HepG2 (cell line): ENCODE results near the gene NDOR1. TPM values are rescaled to one million over a fixed set of nuclear protein-coding genes. Genes with fewer than 3 reads are reported as not detected.

Experiments
- CAMTA2 ChIP-seq: sonication (generic); formaldehyde crosslinking; IDR thresholded peaks from 2 replicates; pipeline ENCODE4 v1.4.0; 2020; ENCODE audit warnings: mild to moderate bottlenecking, missing genetic modification reagents, borderline replicate concordance
- ELF1 ChIP-seq: sonication (generic); formaldehyde crosslinking; IDR thresholded peaks from 2 replicates; pipeline ENCODE4 v1.4.0; 2020; ENCODE audit warnings: missing genetic modification reagents
- HDAC6 ChIP-seq: fragments of 200-600 bp; sonication (generic); IDR thresholded peaks from 2 replicates; pipeline ENCODE4 v1.7.0; 2017; ENCODE audit warnings: mild to moderate bottlenecking, antibody characterized with exemption, low read length, low read depth
- IRX3 ChIP-seq: sonication (generic); formaldehyde crosslinking; IDR thresholded peaks from 2 replicates; pipeline ENCODE4 v1.8.1; 2023; ENCODE audit warnings: mild to moderate bottlenecking, low read depth, missing genetic modification reagents, borderline replicate concordance
- KAT8 ChIP-seq: IDR thresholded peaks from 2 replicates; pipeline ENCODE4 v1.6.1; 2016; ENCODE audit warnings: missing genetic modification reagents, missing compliant biosample characterization
- KLF6 ChIP-seq: IDR thresholded peaks from 2 replicates; pipeline ENCODE4 v1.8.0; 2016; ENCODE audit warnings: missing biosample characterization, missing genetic modification reagents
- NFKBIZ ChIP-seq: IDR thresholded peaks from 2 replicates; pipeline ENCODE4 v1.6.1; 2018; ENCODE audit warnings: missing genetic modification reagents, missing compliant biosample characterization
- NR1H2 ChIP-seq: sonication (generic); formaldehyde crosslinking; IDR thresholded peaks from 2 replicates; pipeline ENCODE4 v1.8.1; 2022; ENCODE audit warnings: low read depth, missing genetic modification reagents, borderline replicate concordance
- NRL ChIP-seq: sonication (generic); formaldehyde crosslinking; IDR thresholded peaks from 2 replicates; pipeline ENCODE4 v1.5.0; 2020; ENCODE audit warnings: missing genetic modification reagents, mild to moderate bottlenecking, moderate library complexity, borderline replicate concordance
- POLR2A ChIP-seq, 2 experiments: IDR thresholded peaks; 2 replicates each; pipeline ENCODE4 v1.6.1; 2011; ENCODE audit warnings: low read depth in 2 of 2, low read length in 2 of 2, mild to moderate bottlenecking in 1 of 2, moderate library complexity in 1 of 2; ENCODE audit not compliant: insufficient read depth in 1 of 2
- SALL1 ChIP-seq: sonication (generic); formaldehyde crosslinking; IDR thresholded peaks from 2 replicates; pipeline ENCODE4 v1.8.0; 2022; ENCODE audit warnings: mild to moderate bottlenecking, missing genetic modification reagents
- SIN3A ChIP-seq: IDR thresholded peaks from 2 replicates; pipeline ENCODE4 v1.6.1; 2011; ENCODE audit warnings: low read depth, mild to moderate bottlenecking, control low read depth, low read length, borderline replicate concordance
- SRSF1 ChIP-seq: fragments of 200-400 bp; formaldehyde crosslinking; optimal IDR thresholded peaks from 2 replicates; pipeline ENCODE3; 2017; ENCODE audit warnings: mild to moderate bottlenecking, low read depth, low read length, moderate library complexity
- U2AF2 ChIP-seq: fragments of 200-400 bp; formaldehyde crosslinking; IDR thresholded peaks from 2 replicates; pipeline ENCODE4 v1.6.1; 2017; ENCODE audit warnings: low read depth, mild to moderate bottlenecking, low read length
- ZNF205 ChIP-seq: IDR thresholded peaks from 2 replicates; pipeline ENCODE4 v1.6.1; 2018; ENCODE audit warnings: missing biosample characterization, missing genetic modification reagents
- ZNF234 ChIP-seq: sonication (generic); formaldehyde crosslinking; conservative IDR thresholded peaks from 2 replicates; pipeline ENCODE4 v1.5.1; 2020; ENCODE audit warnings: mild to moderate bottlenecking, missing genetic modification reagents
- ZNF292 ChIP-seq: sonication (generic); formaldehyde crosslinking; IDR thresholded peaks from 2 replicates; pipeline ENCODE4 v1.8.1; 2022; ENCODE audit warnings: mild to moderate bottlenecking, low read depth, missing genetic modification reagents, borderline replicate concordance
- ZNF7 ChIP-seq: IDR thresholded peaks from 2 replicates; pipeline ENCODE4 v1.6.1; 2016; ENCODE audit warnings: missing biosample characterization, missing genetic modification reagents
- ZNF766 ChIP-seq: sonication (generic); formaldehyde crosslinking; IDR thresholded peaks from 2 replicates; pipeline ENCODE4 v1.5.0; 2020; ENCODE audit warnings: missing genetic modification reagents, borderline replicate concordance
- ZNF879 ChIP-seq: sonication (generic); formaldehyde crosslinking; IDR thresholded peaks from 2 replicates; pipeline ENCODE4 v1.8.1; 2023; ENCODE audit warnings: missing genetic modification reagents
- ZNF883 ChIP-seq: sonication (generic); formaldehyde crosslinking; IDR thresholded peaks from 2 replicates; pipeline ENCODE4 v1.5.1; 2020; ENCODE audit warnings: mild to moderate bottlenecking, missing genetic modification reagents; ENCODE audit errors: not compliant biosample characterization
- ZSCAN20 ChIP-seq: sonication (generic); formaldehyde crosslinking; IDR thresholded peaks from 2 replicates; pipeline ENCODE4 v1.4.0; 2020; ENCODE audit warnings: missing genetic modification reagents, mild to moderate bottlenecking, borderline replicate concordance
- polyA plus RNA-seq, 8 experiments: library from polyadenylated mRNA; depleted of rRNA in 3 of 8; stranded (reverse) in 7 of 8; unstranded in 1 of 8; fragments of >200 nt; fragmentation: Illumina TruSeq in 4 of 8; extraction: Trizol in 4 of 8; gene quantifications; 2 replicates each; pipeline versions ENCODE4 v1.2.1 to v1.2.3, GENCODE V29; 2011 to 2016; ENCODE audit warnings: low read depth in 4 of 8, missing spikeins in 1 of 8, mixed read lengths in 1 of 8; ENCODE audit not compliant: insufficient read depth in 1 of 8
- total RNA-seq, 5 experiments: library from RNA; depleted of rRNA; stranded (reverse); fragments of >200 nt; fragmentation: Illumina TruSeq; extraction: Trizol; gene quantifications; 2 replicates each; pipeline ENCODE4 v1.2.3, GENCODE V29; 2016; ENCODE audit warnings: low read depth in 1 of 5
- TF ChIP-seq, protein P1 (sequence below): sonication (generic); formaldehyde crosslinking; IDR thresholded peaks from 2 replicates; pipeline ENCODE4 v1.8.1; 2023; ENCODE audit warnings: missing genetic modification reagents, inconsistent platforms, borderline replicate concordance
- TF ChIP-seq, protein P2 (sequence below): sonication (generic); formaldehyde crosslinking; IDR thresholded peaks from 2 replicates; pipeline ENCODE4 v1.5.0; 2020; ENCODE audit warnings: missing genetic modification reagents, mild to moderate bottlenecking, borderline replicate concordance
- TF ChIP-seq, protein P3 (sequence below): sonication (generic); formaldehyde crosslinking; IDR thresholded peaks from 2 replicates; pipeline ENCODE4 v1.4.0; 2020; ENCODE audit warnings: missing genetic modification reagents
- TF ChIP-seq, protein P4 (sequence below): sonication (generic); IDR thresholded peaks from 2 replicates; pipeline ENCODE4 v1.6.1; 2016; ENCODE audit warnings: low read depth, borderline replicate concordance

Gene NDOR1
- total and polyA plus RNA-seq, 2 of the 13 experiments (the other 11 are each of a cell fraction or from before 2014, with no cell fraction given): 3.6 to 8.7 TPM

DNA sequence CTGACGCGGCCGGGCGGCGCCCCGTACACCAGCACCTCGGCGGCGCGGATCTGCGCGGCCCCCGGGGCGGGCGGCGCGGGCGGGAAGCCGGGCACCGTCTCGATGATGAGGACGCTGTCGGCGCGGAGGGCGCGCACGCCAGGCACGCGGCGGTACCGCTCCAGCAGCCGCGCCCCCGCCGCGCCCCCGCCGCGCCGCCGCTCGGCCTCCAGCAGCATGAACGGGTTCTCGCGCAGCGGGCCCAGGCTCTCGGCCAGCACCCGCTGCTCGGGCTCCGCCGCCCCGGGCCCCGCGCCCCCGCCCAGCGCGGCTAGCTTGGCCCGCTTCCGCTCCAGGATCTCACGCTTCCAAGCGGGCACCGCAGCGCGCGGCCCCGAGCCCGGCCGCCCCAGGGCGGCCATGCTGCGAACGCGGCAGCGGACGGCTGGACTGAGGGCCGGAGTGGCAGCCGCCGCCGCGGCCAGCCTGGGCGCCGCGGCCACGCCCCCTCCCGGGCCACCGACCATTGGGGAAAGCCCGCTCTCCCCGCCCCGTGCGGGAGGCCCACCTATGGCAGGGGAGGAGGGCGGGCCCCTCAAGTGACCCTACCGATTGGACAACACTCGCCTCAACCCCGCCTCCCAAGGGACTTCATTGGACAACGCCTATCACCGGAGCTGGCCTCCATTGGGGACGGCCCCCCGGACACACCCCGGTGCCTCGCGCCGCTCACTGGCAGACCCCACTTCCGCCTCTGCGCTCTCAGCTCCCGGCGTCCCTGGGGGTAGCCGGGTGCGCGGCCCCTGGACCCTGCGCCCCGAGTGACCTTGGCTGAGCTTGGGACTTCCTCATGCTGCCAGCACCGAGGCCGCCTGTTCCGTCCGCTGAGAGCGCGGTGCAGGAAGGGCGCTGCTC is 4.9 kb upstream of the NDOR1 start, which contains the start of gene TPRN (continued):
- 0 out of 2 replicates have a peak, but pooled peaks have one; percentile 0 for TF ChIP-seq ZSCAN20 (CRISPR knock-in tag)
- peak; percentile 92; the same call in 1 of the 2 replicates for TF ChIP-seq ZNF879 (CRISPR knock-in tag)
- TF ChIP-seq, protein P1, sequence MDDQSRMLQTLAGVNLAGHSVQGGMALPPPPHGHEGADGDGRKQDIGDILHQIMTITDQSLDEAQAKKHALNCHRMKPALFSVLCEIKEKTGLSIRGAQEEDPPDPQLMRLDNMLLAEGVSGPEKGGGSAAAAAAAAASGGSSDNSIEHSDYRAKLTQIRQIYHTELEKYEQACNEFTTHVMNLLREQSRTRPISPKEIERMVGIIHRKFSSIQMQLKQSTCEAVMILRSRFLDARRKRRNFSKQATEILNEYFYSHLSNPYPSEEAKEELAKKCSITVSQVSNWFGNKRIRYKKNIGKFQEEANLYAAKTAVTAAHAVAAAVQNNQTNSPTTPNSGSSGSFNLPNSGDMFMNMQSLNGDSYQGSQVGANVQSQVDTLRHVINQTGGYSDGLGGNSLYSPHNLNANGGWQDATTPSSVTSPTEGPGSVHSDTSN (CRISPR knock-in tag): no peak
- peak; percentile 71 for TF ChIP-seq ZNF205 (CRISPR knock-in tag)
- TF ChIP-seq ZNF766 (CRISPR knock-in tag): no peak; the same call in 1 of the 2 replicates
- no peak for TF ChIP-seq NFKBIZ (CRISPR knock-in tag)
- peak; percentile 78; the same call in 1 of the 2 replicates for TF ChIP-seq SIN3A
- TF ChIP-seq, protein P2, sequence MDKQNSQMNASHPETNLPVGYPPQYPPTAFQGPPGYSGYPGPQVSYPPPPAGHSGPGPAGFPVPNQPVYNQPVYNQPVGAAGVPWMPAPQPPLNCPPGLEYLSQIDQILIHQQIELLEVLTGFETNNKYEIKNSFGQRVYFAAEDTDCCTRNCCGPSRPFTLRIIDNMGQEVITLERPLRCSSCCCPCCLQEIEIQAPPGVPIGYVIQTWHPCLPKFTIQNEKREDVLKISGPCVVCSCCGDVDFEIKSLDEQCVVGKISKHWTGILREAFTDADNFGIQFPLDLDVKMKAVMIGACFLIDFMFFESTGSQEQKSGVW: no peak
- peak; percentile 100 for TF ChIP-seq ELF1
- TF ChIP-seq, protein P3, sequence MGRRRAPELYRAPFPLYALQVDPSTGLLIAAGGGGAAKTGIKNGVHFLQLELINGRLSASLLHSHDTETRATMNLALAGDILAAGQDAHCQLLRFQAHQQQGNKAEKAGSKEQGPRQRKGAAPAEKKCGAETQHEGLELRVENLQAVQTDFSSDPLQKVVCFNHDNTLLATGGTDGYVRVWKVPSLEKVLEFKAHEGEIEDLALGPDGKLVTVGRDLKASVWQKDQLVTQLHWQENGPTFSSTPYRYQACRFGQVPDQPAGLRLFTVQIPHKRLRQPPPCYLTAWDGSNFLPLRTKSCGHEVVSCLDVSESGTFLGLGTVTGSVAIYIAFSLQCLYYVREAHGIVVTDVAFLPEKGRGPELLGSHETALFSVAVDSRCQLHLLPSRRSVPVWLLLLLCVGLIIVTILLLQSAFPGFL (CRISPR knock-in tag): no peak
- peak; percentile 68; the same call in 1 of the 2 replicates for TF ChIP-seq KLF6 (CRISPR knock-in tag)
- TF ChIP-seq ZNF883 (CRISPR knock-in tag): peak; percentile 65
- peak; percentile 69; the same call in 1 of the 2 replicates for TF ChIP-seq NRL (CRISPR knock-in tag)
- TF ChIP-seq SRSF1: peak; percentile 66
- no peak for TF ChIP-seq CAMTA2 (CRISPR knock-in tag)
- peak in 1 of 2 experiments; percentile 77; a peak in 2 of 4 replicates for TF ChIP-seq POLR2A (IDR thresholded peaks at IDR 0.05; ENCODE audit: insufficient read depth in 1 of 2, low read depth in 2 of 2, low read length in 2 of 2)
- peak; percentile 84; the same call in 1 of the 2 replicates for TF ChIP-seq IRX3 (CRISPR knock-in tag)
- TF ChIP-seq, protein P4, sequence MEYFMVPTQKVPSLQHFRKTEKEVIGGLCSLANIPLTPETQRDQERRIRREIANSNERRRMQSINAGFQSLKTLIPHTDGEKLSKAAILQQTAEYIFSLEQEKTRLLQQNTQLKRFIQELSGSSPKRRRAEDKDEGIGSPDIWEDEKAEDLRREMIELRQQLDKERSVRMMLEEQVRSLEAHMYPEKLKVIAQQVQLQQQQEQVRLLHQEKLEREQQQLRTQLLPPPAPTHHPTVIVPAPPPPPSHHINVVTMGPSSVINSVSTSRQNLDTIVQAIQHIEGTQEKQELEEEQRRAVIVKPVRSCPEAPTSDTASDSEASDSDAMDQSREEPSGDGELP: peak; percentile 69; the same call in 1 of the 2 replicates
- no peak for TF ChIP-seq ZNF7 (CRISPR knock-in tag)
- no peak for TF ChIP-seq NR1H2 (CRISPR knock-in tag)
- peak; percentile 95 for TF ChIP-seq KAT8 (CRISPR knock-in tag)
- peak; percentile 77 for TF ChIP-seq SALL1 (CRISPR knock-in tag)
- TF ChIP-seq ZNF234 (CRISPR knock-in tag): no peak
- peak; percentile 86 for TF ChIP-seq ZNF292
- TF ChIP-seq HDAC6: no peak
- TF ChIP-seq U2AF2: no peak
